GM10266 (cell line): Measurements from ENCODE around the gene EEF1AKMT2.

Experiments used
- DNase-seq: peaks from one replicate; pipeline ENCODE4 v3.0.0; 2012; ENCODE audit errors: extremely low spot score
- CTCF ChIP-seq: IDR thresholded peaks from 2 replicates; pipeline ENCODE4 v1.5.1; 2012; ENCODE audit warnings: mild to moderate bottlenecking, low read depth; ENCODE audit not compliant: control insufficient read depth, insufficient read depth; ENCODE audit errors: missing control alignments

The EEF1AKMT2 gene

DNA sequence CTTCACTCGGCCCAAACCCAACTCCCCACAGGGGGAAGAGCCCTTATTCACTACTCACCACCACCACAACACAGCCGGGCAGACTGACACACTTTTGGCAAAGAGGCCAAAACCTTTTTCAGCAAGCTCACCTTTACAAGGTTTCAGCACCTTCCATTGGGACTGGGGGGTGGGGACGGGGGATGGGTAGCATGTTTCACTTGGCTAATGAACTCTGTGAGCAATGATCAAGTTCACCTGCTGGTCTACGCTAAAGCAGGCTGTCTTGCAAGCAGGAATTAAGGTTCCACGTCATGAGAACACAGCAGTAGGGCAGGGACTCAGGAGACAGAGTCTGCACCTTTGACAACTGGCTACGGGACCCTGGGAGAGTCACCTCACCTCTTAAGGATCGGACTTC is 54.5 kb downstream of the EEF1AKMT2 start:
- no peak for DNase-seq
- no peak for TF ChIP-seq CTCF

DNA sequence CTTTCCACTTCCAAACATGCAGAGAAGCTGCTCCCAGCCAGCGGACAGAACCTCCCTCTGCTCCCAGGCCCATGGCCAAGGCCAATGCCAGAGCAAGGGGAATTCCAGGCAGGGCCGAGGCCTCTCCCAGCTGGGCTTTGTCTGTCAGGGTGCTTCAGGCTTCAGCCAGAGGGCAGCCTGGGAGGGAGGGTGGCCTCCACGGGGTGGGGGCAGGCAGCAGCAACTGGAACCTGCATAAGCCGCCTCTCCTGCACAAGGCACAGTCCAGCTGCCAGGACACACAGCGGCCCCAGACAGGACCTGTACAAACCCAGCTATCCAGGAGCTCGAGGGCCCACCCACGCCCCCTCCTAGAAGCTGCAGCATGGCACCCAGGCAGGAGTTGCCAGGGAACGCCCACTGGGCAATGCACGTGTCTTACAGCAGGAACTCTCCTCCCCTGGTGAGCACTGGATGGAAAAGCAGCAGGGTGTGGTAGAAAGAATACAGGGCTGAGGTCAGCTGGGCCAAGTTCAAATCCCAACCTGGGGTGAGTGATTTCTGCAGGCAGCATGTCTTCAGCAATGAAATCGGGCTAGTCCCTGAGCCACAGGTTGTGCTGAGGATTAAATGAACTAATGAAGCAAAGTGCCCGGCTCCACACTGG is 55.1 kb downstream of the EEF1AKMT2 start:
- no peak for TF ChIP-seq CTCF
- DNase-seq = no peak

- no peak for DNase-seq
- no peak for TF ChIP-seq CTCF
Measured at GRCh38 chr10:124735491-124736286, 56.0 kb downstream of the EEF1AKMT2 start.

- DNase-seq = no peak
- no peak for TF ChIP-seq CTCF
Measured at GRCh38 chr10:124734311-124735166, 57.1 kb downstream of the EEF1AKMT2 start.

GRCh38 chr10:124733571-124734245 is 58.0 kb downstream of the EEF1AKMT2 start:
- DNase-seq = no peak
- no peak for TF ChIP-seq CTCF

- DNase-seq = peak; percentile 44
- no peak for TF ChIP-seq CTCF
Measured at GRCh38 chr10:124732931-124733570, 58.6 kb downstream of the EEF1AKMT2 start.
